Panc1 (cell line): Measurements from ENCODE around the gene MZT2B.

Experiments used
- CTCF ChIP-seq: fragments of 450-650 bp; IDR thresholded peaks from 2 replicates; pipeline ENCODE4 v1.5.1; 2017; ENCODE audit warnings: mild to moderate bottlenecking
- POLR2AphosphoS5 ChIP-seq: IDR thresholded peaks from 2 replicates; pipeline ENCODE4 v1.6.1; 2012; ENCODE audit warnings: mild to moderate bottlenecking, low read depth, low read length, moderate library complexity
- SIN3A ChIP-seq: IDR thresholded peaks from 2 replicates; pipeline ENCODE4 v1.6.1; 2012; ENCODE audit warnings: low read depth, mild to moderate bottlenecking, low read length, moderate library complexity, borderline replicate concordance; ENCODE audit not compliant: insufficient read depth
- TCF7L2 ChIP-seq: IDR thresholded peaks from 2 replicates; pipeline ENCODE4 v1.6.1; 2011; ENCODE audit warnings: mild to moderate bottlenecking, low read depth, low read length, inconsistent platforms
- TF ChIP-seq, protein P1 (sequence below), 2 experiments: IDR thresholded peaks; 2 replicates each; pipeline ENCODE4 v1.6.1; 2011 to 2012; ENCODE audit warnings: low read depth in 2 of 2, control low read depth in 1 of 2, low read length in 1 of 2, mild to moderate bottlenecking in 1 of 2, moderate library complexity in 1 of 2; ENCODE audit not compliant: insufficient read depth in 1 of 2

DNA sequence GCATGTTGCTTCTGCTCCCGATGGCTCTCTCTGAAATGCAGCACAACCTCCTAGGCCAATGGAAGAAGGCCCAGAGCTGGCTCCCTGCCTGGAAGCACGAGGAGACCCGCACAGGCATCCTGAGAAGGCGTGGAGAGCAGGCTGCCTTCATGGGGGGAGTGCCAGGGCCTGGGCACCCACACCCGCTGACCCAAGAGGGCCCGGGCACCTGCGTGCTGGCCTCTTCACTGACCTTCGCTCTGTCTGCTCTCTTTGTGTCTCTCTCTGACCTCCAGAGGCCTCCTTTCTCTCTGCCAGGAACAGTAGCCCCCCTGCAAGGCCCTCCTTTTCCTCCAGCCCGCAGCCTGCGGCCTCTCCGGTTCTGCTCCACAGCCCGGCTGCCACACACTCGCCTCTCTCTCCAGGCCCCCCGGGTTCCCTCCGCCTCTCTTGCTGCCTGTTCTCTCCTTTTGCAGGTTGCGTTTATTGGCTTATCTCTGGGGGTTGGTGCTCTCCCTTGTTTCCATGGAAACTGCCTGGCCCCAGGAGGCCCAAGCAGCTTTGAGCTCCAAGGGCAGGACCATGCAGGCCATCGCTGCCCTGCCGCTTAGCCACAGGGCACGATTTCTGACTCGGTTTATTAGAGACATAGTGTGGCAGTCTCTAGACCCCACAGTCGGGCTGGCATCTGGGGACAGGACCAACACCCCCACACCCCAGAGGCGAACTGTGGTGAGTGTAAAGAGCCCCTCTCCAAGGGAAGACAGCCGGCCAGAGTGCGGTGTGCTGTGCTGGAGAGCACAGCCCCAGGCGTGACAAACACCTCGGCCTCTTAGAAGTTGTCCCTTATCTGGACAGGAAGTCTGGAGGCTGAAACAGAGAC, 1.7 kb downstream of the MZT2B start:
- TF ChIP-seq TCF7L2 (no peak), CTCF (no peak), SIN3A (no peak), POLR2AphosphoS5 (no peak)
- TF ChIP-seq, protein P1, sequence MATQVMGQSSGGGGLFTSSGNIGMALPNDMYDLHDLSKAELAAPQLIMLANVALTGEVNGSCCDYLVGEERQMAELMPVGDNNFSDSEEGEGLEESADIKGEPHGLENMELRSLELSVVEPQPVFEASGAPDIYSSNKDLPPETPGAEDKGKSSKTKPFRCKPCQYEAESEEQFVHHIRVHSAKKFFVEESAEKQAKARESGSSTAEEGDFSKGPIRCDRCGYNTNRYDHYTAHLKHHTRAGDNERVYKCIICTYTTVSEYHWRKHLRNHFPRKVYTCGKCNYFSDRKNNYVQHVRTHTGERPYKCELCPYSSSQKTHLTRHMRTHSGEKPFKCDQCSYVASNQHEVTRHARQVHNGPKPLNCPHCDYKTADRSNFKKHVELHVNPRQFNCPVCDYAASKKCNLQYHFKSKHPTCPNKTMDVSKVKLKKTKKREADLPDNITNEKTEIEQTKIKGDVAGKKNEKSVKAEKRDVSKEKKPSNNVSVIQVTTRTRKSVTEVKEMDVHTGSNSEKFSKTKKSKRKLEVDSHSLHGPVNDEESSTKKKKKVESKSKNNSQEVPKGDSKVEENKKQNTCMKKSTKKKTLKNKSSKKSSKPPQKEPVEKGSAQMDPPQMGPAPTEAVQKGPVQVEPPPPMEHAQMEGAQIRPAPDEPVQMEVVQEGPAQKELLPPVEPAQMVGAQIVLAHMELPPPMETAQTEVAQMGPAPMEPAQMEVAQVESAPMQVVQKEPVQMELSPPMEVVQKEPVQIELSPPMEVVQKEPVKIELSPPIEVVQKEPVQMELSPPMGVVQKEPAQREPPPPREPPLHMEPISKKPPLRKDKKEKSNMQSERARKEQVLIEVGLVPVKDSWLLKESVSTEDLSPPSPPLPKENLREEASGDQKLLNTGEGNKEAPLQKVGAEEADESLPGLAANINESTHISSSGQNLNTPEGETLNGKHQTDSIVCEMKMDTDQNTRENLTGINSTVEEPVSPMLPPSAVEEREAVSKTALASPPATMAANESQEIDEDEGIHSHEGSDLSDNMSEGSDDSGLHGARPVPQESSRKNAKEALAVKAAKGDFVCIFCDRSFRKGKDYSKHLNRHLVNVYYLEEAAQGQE (IDR thresholded peaks at IDR 0.05; ENCODE audit: insufficient read depth in 1 of 2, low read depth in 2 of 2, low read length in 1 of 2), result no peak
